Muscle layer of duodenum (tissue), 2 donors: ENCODE results near the gene AADACL2.
"Not testable (repeated sequence)": the region's sequence is repeated elsewhere in the genome, so short reads cannot be mapped to it uniquely, and the experiment has no call there.

ENCODE experiments used
- H3K27ac ChIP-seq: one replicate; pipeline ENCODE4 v1.7.0; 2013; ENCODE audit warnings: mild to moderate bottlenecking, low read length
- H3K27me3 ChIP-seq: one replicate; pipeline ENCODE4 v1.7.0; 2013; ENCODE audit warnings: low read depth, mild to moderate bottlenecking, control low read depth, low read length
- H3K36me3 ChIP-seq, 2 donors: one replicate each; pipeline ENCODE4 v1.7.0; 2013; ENCODE audit warnings: low read length in 2 of 2, control low read depth in 1 of 2, mild to moderate bottlenecking in 1 of 2; ENCODE audit not compliant: insufficient read depth in 2 of 2, control insufficient read depth in 1 of 2
- H3K4me1 ChIP-seq, 2 donors: one replicate each; pipeline ENCODE4 v1.7.0; 2013; ENCODE audit warnings: low read length in 2 of 2, mild to moderate bottlenecking in 2 of 2, control low read depth in 1 of 2, moderate library complexity in 1 of 2; ENCODE audit not compliant: insufficient read depth in 2 of 2, control insufficient read depth in 1 of 2
- H3K4me3 ChIP-seq, 2 donors: one replicate each; pipeline ENCODE4 v1.7.0; 2013; ENCODE audit warnings: low read length in 2 of 2, low read depth in 1 of 2, mild to moderate bottlenecking in 1 of 2
- H3K9me3 ChIP-seq, 2 donors: one replicate each; pipeline ENCODE4 v1.7.0; 2013; ENCODE audit warnings: low read length in 2 of 2, control low read depth in 1 of 2, mild to moderate bottlenecking in 1 of 2; ENCODE audit not compliant: control insufficient read depth in 1 of 2
- donor health status: healthy.

The AADACL2 gene

DNA sequence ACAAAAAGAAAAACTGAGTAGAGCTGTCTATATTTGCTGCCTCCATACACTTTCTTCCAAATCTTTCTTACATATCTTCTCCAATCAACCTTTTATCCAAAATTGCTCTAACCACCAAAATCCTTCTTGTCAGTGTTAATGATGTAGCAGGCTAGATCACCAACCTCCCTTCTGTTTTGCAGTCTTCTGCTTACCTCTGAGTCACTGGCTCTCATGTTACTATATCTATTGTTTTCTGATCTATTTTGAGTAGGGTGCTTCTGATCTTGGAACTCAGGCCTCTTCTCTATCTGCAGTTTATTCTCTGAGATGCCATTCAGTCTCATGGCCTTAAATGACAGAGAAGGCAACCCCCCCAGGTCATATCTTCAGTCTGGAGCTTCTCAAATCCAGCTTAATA, 53.9 kb downstream of the AADACL2 start:
- no peaks in the 10 kb centered on the region for H3K4me1 ChIP-seq

DNA sequence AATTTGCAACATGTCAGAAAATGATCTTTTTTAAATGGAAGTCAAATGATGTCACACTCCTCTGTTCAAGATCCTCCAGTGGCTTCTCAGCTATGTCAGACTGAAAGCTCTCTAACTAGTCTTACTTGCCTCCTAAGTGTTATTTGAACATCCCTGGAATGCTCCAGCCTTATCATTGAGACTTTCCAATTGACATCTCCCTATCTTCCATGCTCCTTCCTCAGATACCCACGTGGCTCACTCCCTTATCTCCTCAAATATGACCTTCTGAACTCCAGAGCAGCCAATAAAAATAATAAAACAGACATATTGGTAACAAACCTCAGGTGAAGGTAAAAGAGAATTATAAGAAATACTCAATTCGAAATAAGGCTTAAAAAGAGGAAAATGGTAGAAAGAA, 54.7 kb downstream of the AADACL2 start:
- Histone ChIP-seq H3K36me3 (no peaks in the 10 kb centered on the region), H3K4me3 (no peak overlapping the region), H3K27me3 (no peaks in the 10 kb centered on the region), H3K27ac (no peak overlapping the region), H3K4me1 (no peaks in the 10 kb centered on the region), H3K9me3 (no peaks in the 10 kb centered on the region)

More for the DNA sequence above, 53.9 kb downstream of the AADACL2 start:
- Histone ChIP-seq H3K27me3 (no peaks in the 10 kb centered on the region), H3K27ac (no peak overlapping the region), H3K4me3 (no peak overlapping the region), H3K36me3 (no peaks in the 10 kb centered on the region), H3K9me3 (no peaks in the 10 kb centered on the region)

DNA sequence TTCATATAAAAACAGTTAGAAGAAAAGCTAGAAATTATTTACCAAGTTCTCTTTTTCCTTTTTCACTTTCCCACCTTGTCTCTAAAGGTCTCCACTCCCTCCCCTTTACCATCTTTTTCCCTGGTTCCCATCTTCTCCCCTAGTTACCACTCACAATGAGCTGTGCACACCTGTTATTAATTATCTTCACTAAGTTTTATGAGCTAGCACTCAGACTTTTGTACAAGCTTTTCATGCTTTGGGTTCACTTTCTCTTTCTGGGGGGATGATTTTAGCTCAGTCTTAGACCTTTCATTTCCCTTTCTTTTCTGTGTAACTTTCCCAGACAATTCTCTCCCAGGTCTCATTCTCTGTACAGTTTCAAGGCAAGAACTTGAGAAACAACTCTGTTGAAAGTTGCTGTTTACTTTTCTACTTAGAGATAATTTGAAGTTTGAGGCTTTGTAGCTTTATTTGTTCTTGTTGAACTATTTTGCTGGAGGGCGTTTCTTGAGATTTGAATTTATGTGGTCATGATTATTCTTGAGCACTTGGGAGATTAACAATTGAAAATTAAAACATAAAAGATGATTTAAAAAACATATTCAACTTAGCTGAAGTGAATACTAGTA, 56.2 kb downstream of the AADACL2 start:
- Histone ChIP-seq H3K4me3 (no peak overlapping the region), H3K4me1 (no peaks in the 10 kb centered on the region), H3K9me3 (no peaks in the 10 kb centered on the region), H3K36me3 (no peaks in the 10 kb centered on the region), H3K27me3 (no peaks in the 10 kb centered on the region), H3K27ac (no peak overlapping the region)

DNA sequence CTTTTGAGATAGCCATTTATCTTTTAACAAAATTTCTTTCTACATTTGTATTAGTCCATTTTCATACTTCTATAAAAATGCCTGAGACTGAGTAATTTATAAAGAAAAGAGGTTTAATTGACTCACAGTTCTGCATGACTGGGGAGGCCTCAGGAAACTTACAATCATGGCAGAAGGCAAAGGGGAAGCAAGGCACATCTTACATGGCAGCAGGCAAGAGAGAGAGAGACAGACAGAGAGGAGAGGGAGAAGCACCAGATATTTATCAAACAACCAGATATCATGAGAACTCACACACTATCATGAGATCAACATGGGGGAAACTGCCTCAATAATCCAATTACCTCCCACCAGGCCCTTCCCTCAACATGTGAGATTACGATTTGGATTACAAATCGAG, 57.0 kb downstream of the AADACL2 start:
- not testable (repeated sequence) for H3K27ac ChIP-seq, H3K36me3 ChIP-seq, H3K4me1 ChIP-seq, H3K4me3 ChIP-seq, H3K9me3 ChIP-seq, H3K27me3 ChIP-seq

DNA sequence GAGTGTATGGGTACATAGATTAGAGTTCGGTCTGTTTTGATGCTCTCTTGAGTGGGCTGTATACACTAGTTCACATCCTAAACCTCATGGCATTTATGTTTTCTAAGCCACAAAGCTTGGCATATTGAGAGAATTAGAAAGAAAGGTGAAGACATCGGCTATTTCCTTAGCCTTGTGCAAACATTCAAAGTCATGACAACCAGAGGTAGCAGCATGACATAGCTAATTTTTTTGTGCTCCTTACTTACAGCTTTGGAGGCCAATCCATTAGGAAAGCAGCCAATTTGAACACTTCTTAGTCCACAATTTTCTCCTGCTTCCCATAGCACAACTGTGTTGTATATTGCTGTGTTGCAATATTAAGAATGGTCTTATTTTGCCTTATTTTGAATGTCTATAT, 58.7 kb downstream of the AADACL2 start:
- no peaks in the 10 kb centered on the region for H3K36me3 ChIP-seq
- H3K27ac ChIP-seq: no peak overlapping the region
- H3K4me1 ChIP-seq: no peaks in the 10 kb centered on the region
- H3K9me3 ChIP-seq: no peaks in the 10 kb centered on the region
- H3K4me3 ChIP-seq: no peak overlapping the region
- no peaks in the 10 kb centered on the region for H3K27me3 ChIP-seq

- Histone ChIP-seq H3K27me3 (no peaks in the 10 kb centered on the region), H3K36me3 (no peaks in the 10 kb centered on the region), H3K27ac (no peak overlapping the region), H3K4me3 (no peak overlapping the region), H3K4me1 (no peaks in the 10 kb centered on the region), H3K9me3 (no peaks in the 10 kb centered on the region)
Measured at GRCh38 chr3:151793636-151794035, 59.9 kb downstream of the AADACL2 start.

- H3K27me3 ChIP-seq: no peaks in the 10 kb centered on the region
- no peaks in the 10 kb centered on the region for H3K9me3 ChIP-seq
- H3K4me1 ChIP-seq: no peaks in the 10 kb centered on the region
- no peaks in the 10 kb centered on the region for H3K36me3 ChIP-seq
- no peak overlapping the region for H3K27ac ChIP-seq
- H3K4me3 ChIP-seq: no peak overlapping the region
Measured at GRCh38 chr3:151794080-151794479, 60.4 kb downstream of the AADACL2 start.

- H3K27me3 ChIP-seq: no peaks in the 10 kb centered on the region
- H3K27ac ChIP-seq: no peak overlapping the region
- H3K36me3 ChIP-seq: no peaks in the 10 kb centered on the region
- H3K4me1 ChIP-seq: no peaks in the 10 kb centered on the region
- no peaks in the 10 kb centered on the region for H3K9me3 ChIP-seq
- H3K4me3 ChIP-seq: no peak overlapping the region
Measured at GRCh38 chr3:151795276-151795675, 61.5 kb downstream of the AADACL2 start.

GRCh38 chr3:151796105-151796680, 62.5 kb downstream of the AADACL2 start:
- Histone ChIP-seq H3K4me3 (no peak overlapping the region), H3K27me3 (no peaks in the 10 kb centered on the region), H3K36me3 (no peaks in the 10 kb centered on the region), H3K9me3 (no peaks in the 10 kb centered on the region), H3K4me1 (no peaks in the 10 kb centered on the region), H3K27ac (no peak overlapping the region)

DNA sequence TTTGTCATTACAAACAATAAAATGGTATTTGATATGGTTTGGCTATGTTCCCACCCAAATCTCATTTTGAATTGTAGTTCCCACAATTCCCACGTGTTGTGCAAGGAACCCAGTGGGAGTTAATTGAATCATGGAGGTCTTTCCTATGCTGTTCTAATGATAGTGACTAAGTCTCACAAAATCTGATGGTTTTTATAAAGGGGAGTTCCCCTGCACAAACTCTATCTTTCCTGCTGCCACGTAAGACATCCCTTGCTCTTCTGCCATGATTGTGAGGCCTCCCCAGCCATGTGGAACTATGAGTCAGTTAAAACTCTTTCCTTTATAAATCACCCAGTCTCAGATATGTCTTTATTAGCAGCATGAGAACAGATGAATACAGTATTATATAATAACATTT, 64.7 kb downstream of the AADACL2 start:
- no peaks in the 10 kb centered on the region for H3K36me3 ChIP-seq
- no peaks in the 10 kb centered on the region for H3K4me1 ChIP-seq
- no peaks in the 10 kb centered on the region for H3K27me3 ChIP-seq
- H3K9me3 ChIP-seq: no peaks in the 10 kb centered on the region
- no peak overlapping the region for H3K4me3 ChIP-seq
- H3K27ac ChIP-seq: no peak overlapping the region

DNA sequence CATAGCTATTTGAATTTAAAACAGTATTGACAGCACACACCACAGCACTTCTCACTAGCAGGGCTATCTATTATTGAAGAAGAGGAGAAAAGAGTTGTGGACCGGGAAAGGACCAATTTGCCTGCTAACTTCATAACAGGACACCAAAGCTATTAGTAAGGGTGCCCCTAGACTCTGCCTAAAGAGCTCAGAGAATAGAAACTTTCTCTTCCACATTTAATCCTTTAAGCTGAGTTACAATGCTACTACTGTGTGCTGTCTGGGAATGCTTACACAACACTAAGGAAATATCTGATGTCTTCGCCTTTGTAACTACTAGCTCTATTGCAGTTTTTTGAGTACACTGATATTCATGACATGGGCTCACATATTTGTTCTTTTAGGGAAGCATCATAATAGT, 66.7 kb downstream of the AADACL2 start:
- H3K27ac ChIP-seq: no peak overlapping the region
- H3K9me3 ChIP-seq: no peaks in the 10 kb centered on the region
- no peak overlapping the region for H3K4me3 ChIP-seq
- no peaks in the 10 kb centered on the region for H3K27me3 ChIP-seq
- H3K36me3 ChIP-seq: no peaks in the 10 kb centered on the region
- no peaks in the 10 kb centered on the region for H3K4me1 ChIP-seq

GRCh38 chr3:151804267-151804666, 70.5 kb downstream of the AADACL2 start:
- H3K36me3 ChIP-seq: no peaks in the 10 kb centered on the region
- no peaks in the 10 kb centered on the region for H3K4me1 ChIP-seq
- no peak overlapping the region for H3K4me3 ChIP-seq
- H3K27me3 ChIP-seq: no peaks in the 10 kb centered on the region
- no peak overlapping the region for H3K27ac ChIP-seq
- H3K9me3 ChIP-seq: no peaks in the 10 kb centered on the region
